Loucy (cell line): ENCODE results near the gene CORO2A.

Experiments used
- EZH2phosphoT487 ChIP-seq: fragments of 200-600 bp; IDR thresholded peaks from 2 replicates; pipeline ENCODE4 v1.6.1; 2018; ENCODE audit warnings: antibody characterized with exemption, mild to moderate bottlenecking, moderate library complexity, borderline replicate concordance
- TF ChIP-seq, protein P1 (sequence below): fragments of 200-600 bp; sonication (generic); conservative IDR thresholded peaks from 2 replicates; pipeline ENCODE4 v1.5.1; 2014; ENCODE audit warnings: mild to moderate bottlenecking, antibody characterized with exemption, low read length

DNA sequence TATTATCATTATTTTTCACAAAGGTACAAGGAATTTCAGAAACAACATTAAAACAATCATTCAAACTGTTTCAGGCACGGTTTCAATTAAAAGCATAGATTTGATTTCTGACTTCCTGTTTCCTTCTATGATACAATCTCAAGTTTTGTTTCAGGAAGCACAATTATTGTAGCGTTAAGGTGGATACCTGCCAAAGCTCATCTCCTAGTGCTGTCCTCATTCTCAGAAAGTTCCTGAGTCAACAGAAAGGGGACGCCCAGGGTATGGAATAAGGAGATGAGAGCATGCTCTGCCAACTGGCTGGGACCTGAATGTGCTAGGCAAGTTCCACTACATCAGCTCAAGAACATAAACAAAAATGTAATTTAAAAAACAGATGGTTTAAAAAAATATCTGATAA is 71.4 kb downstream of the CORO2A start:
- TF ChIP-seq EZH2phosphoT487, result no peak
- TF ChIP-seq, protein P1, sequence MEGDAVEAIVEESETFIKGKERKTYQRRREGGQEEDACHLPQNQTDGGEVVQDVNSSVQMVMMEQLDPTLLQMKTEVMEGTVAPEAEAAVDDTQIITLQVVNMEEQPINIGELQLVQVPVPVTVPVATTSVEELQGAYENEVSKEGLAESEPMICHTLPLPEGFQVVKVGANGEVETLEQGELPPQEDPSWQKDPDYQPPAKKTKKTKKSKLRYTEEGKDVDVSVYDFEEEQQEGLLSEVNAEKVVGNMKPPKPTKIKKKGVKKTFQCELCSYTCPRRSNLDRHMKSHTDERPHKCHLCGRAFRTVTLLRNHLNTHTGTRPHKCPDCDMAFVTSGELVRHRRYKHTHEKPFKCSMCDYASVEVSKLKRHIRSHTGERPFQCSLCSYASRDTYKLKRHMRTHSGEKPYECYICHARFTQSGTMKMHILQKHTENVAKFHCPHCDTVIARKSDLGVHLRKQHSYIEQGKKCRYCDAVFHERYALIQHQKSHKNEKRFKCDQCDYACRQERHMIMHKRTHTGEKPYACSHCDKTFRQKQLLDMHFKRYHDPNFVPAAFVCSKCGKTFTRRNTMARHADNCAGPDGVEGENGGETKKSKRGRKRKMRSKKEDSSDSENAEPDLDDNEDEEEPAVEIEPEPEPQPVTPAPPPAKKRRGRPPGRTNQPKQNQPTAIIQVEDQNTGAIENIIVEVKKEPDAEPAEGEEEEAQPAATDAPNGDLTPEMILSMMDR, result no peak
